COLO829 (cell line): ENCODE data around the gene NEURL4.

ENCODE experiments used
- DNase-seq: peaks from one replicate; pipeline ENCODE4 v3.0.0; 2012; ENCODE audit warnings: low spot score

NEURL4 gene

DNA sequence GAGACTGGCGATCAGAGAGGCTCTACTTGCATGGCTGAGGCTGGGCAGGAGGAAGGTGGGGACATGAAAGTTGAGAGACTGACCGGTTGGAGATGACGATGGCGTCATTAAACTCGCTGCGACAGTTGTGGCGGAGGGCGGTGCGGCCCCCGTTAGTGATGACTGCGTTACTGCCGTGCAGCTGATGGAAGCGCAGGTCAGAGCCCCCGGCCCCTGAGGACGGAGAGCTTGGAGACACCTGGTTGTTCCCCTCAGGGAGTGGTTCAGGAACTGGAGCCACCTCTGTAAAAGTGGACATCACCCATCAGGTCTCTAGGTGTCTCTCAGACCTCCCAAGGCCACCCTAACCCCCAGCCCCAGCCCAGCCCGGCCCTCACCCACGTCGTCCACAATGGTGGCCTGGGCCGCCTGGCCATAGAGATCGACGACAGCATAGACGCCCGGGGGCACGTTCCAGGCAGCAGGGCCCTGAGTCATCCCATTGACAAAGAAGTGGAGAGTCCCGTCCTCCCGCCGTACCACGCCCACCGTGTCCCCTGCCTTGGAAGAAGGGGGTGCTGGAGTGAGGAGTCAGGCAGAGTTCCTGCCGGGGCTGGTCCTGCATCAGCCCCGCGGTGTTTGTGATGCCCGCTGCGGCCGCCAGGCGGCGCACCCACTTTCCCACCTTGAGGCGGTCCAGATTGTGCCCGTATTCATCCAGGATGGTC is 5.3 kb downstream of the NEURL4 start:
- DNase-seq = peak; percentile 51

DNA sequence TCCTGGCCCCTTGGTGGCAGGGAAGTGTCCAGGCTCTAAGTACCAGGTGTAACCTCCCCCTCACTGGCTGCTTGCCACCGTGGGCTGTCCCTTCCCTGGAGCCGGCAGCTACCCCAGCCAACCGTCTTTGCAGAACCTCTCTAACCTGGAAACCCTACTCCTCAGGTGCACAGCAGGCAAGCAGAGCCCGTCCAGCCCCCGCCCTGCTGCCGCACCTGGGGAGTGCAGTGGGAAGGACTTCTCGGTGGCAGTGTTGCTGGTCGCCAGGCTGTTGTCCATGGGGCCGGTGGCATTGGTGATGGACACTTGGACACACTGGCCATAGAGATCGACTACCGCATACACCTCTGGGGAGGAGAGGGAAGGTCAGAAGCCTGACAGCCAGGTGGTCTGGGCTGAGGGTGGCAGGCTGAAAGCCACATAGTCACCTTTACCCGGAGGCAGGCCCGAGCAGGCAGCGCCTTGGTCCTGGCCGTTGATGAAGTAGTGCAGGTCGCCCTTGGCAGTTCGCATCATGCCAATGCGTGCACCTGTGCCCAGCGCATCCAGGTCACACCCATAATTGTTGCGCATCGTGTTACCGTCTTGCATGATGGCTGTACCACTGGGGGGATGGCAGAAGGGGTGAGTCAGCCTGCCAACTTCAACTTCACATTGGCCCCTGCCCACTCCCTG is 6.5 kb downstream of the NEURL4 start:
- no peak for DNase-seq

DNA sequence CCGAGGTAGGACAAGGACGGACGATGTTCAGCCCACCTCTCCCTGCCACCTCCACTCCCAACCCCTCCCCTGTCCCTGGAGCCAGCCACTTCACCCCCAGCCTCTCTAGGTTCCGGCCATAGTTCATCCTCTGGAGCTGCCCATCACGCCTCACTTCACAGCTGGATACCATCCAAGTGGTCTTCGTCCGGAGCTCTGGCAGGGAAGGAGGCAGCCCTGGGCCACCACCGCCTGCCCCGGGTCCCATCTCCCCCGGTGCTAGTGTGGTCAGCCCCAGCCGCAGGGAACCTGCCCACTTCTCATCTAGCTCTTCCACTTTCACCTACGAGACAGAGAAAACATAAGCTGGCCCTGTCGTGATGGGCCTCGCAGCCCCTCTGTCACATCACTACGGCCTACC is 7.7 kb downstream of the NEURL4 start:
- DNase-seq = no peak

DNA sequence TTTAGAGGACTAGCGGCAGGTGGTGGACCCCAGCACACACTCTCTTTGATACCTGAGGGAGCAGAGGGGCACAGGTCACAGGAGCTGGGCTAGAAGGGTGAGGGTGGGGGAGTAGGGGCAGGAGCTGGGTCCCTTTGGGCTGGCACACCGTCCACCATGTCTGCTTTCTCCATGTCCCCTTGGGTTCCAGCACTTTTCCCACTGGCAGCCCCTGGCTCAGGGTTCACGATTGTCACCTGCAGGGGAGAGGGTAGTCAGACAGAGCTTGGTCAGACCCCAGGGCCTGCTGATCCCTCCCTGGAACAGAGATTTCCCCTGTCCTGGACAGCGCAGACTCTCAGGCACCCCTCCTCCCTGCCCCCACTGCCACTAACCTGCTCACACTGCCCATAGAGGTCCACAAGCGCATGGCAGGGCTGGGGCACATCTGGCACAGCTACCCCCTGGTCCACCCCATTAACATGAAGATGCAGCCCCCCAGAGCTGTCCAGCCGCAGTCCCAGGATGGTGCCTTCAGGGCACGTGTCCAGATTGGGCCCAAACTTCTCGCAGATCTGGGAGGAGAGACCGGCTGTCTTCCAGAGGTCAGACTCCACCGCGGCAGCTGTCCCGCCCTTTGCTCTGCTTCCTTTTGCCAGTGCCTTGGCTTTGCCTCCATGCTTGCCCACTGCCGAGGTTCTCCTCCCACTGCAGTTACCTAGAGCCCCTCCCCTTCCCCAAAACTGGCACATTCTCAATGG is 10.8 kb downstream of the NEURL4 start:
- DNase-seq = no peak

DNA sequence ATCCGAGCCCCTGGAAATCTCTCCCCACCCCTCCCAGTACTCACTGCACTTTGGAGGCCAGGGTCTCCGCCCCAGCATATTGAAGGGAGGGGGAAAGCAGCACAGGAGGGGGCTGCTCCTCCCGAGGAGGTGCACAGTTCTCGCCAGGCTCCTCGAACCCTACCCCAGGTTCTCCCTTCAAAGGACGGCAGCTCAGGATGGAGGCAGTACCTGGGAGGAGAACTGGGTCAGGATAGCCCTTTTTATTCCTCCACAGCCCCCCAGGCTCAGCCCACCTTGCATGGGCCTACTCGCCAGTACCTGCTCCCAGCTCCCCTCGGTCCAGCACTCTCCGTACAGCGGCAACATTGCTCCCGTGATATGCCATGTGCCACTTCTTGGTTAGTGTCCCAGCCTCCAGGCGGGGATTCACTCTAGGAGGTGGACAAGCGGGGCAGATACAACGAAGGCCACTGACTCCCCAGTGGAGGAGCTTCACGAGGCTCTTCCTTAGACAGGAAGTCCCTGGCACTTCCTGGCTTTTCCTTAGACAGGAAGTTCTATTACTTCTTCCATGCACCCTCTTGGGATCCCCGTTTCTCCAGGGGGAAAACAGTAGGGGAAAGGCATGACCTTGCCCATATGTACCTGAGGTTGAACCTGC is 11.9 kb downstream of the NEURL4 start:
- no peak for DNase-seq

DNA sequence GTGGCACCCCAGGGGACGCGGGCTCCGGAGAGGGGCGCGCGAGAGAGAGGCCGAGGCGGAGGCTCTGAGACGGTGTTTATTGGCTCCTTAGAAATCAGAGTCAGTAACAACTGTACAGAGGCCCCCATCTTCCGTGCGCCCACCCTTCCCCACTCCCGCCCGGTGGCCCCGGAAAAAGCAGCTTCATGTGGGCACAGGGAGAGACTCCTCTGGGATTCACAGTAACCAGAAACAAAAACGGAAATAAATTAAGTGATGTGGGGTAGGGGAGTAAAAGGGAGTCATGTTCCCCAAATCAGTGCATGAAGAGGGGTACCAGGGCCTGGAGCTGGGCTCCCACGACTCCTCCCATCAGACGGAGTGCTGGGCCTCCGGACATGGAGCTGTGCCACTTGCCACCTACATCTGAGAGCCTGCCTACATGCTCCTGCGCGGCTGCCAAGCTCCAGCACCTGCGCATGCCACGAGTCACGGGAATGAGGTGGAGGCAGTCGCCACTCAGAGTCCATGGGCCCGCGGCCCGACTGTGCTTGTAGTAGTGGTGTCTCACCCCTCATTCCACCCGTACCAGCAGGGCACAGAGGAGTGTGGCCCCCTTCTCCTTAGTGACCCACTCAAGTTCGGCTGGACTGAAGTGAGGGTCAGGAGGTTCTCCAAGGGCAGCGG is 13.4 kb downstream of the NEURL4 start:
- DNase-seq = no peak

DNA sequence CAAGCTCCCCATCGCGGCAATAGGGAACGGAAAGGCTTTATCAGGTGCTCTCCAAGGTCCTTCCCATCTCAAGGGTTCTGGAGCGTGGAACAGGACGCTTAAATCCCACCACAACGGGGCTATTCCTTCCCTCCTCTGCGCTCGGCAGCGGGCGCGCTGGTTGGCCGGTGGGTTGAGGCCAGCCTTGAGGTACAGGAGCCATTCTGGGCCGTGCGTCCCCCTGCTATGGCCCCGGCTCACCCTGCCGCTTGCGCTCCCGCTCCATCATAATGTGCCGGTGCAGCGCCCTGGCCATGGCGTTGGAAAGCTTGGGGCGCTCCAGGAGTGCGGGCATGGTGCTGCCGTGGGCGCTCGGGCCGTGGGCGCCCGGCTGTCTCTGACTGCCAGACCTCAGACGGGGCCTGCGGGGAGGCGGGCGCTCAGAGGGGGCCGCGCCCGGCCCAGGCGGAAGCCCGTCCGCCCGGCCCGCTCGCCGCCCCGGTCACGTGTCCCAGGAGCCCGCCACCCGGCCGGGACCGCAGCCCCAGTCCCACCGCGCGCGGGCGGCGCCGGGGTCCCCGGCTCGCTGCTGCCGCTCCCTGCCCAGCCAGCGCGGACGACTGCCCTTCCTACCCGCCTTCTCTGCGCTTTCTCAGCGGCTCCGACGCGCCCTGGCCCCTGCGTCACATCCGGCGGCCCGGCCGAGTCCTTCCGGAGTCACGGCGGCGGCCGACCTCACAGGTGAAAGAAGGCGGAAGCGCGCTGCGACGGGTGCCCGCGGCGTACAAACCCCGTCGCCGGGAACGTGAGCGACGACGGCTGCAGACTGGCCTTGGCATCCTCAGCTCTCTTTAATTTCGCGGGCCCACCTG is 14.2 kb downstream of the NEURL4 start, which contains the start of gene GPS2:
TSS of gene GPS2 (minus strand) at position 642 of the 851 bp plus-strand sequence. CDS start at position 334, 308 bp downstream.
- DNase-seq = peak; percentile 91

DNA sequence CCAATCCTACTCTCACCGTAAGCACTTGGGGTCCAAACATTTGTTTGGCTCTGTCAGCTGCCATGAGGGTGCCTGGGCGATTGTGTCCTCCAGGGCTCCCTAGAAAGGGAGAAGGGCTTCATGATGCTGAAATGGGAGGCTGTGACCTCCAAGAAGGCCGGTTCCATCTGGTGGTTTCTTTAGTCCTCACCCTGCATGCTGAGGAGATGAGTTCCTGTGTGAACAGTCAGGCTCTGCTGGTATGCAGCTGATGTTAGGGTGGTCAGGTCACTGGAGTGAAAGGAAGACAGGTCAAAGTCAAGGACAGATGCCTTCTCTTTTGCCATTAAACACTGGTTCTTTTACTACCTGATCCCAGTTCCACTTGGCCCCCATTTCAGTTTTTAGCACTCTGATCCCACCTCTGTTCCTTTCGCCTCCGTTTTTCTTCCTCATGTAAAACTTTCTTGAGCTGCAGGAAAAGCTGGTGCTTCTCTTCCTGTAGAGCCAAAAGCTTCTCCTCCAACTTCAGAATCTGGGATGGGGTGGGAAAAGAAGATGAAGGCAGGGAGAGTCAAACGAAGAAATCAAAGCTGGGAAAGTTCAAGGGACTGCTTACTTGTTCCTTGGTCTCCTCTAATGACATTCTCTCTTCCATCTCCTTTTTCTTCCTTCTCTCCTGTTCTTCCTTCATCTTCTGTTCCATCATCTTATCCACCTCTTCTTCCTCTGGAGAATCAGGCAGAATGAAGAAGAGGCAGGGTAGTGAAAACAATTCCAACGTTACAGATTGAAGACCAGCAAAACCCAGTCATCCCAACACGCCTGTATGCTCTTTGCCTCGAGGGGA is 15.0 kb downstream of the NEURL4 start:
- DNase-seq = no peak

DNA sequence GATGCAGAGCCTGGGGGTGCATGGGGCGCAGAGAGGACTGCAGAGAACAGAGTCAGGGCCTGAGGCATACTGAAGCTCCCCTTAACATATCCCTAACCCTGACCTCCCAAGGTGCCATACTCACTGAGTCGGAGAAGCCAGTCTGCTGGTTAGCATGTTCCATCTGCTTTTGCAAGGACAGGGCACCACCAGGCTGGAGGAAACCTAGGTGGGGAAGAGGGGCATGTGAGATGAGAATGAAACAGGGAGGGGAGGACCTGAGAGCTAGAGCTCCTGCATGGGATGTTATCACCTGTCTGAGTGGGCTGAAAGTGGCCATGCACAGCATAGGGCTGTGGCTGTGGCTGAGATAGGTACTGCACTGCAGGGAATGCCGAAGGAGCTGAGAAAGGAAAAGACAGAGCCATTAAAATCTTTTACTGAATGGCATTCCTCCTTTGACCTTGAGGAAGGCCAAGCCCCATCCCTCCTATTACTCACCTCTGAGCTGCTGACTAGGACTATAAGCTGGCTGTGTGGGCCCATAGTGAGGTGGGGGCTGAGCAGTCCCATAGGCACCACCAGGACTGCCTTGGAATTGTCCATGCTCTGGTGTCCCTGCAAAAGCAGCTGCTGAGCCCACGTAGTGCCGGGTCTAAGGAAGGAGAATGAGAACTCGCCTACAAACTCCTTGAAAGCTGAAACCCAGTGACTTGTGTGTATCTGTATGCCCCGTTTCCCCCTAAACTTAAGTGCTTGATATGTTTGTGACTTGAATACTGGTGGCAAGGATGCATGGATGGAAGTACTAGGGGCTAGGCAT is 15.8 kb downstream of the NEURL4 start:
- no peak for DNase-seq

DNA sequence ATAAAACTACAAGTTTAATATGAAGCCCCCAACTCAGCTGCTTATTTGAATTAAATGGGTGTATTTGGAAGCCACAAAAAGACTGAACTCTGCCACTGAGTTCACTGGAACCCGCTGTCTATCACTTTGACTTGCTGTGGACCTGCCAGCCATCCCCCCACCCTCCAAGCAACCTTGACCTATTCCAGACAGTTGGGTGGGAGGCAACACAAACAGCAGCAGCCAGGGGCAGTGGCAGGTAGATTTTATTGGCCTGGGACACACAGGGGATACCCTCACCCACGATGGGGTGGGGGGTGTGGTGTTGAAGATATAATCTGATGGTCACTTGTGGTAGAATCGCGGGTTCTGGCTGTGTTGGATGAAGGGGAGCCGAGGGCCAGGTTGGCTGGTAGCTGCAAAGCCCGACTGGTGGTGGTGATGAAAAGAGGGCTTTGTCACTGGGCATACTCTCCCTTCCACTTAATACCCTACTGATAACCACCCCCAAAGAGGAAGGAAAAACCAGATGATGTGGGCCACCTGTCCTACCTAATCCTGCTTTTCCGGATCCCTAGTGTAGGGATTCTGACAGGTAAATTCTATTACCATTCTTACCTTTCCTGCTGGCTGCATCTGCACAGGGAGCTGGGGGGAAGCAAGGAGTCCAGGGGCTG is 16.6 kb downstream of the NEURL4 start:
- no peak for DNase-seq

DNA sequence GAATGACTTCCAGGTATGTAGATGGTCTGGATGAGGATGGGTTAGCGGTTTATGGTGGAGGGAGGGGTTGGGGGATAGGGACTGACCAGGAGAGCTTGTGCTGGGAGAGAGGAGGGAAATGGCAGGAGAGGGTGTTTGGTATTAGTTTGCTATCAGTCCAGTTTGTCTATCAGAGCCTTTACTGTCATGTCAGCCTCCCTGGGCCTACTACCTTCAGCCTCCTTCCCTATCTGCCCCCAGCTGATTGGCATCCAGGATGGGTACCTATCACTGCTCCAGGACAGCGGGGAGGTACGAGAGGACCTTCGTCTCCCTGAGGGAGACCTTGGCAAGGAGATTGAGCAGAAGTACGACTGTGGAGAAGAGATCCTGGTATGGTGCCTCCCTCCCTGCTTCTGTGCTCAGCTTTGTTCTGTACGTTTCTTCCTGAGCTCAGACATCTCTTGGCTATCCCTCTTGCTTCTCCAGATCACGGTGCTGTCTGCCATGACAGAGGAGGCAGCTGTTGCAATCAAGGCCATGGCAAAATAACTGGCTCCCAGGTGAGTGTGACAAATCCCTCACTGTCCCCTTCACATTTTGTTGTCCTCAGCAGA is 17.9 kb downstream of the NEURL4 start:
- no peak for DNase-seq

DNA sequence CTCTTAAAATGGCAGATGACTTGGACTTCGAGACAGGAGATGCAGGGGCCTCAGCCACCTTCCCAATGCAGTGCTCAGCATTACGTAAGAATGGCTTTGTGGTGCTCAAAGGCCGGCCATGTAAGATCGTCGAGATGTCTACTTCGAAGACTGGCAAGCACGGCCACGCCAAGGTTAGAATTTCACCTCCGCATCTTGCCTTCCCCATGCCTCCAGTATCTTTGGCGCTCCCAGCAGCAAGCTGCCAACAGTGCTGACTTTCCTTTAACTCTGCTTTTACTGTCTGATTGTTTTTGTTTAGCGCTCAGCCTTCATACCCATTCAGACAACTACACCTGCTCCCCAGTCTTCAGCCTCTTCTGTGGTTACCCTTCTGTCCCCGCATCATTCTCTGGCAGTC is 19.5 kb downstream of the NEURL4 start:
- DNase-seq = no peak

DNA sequence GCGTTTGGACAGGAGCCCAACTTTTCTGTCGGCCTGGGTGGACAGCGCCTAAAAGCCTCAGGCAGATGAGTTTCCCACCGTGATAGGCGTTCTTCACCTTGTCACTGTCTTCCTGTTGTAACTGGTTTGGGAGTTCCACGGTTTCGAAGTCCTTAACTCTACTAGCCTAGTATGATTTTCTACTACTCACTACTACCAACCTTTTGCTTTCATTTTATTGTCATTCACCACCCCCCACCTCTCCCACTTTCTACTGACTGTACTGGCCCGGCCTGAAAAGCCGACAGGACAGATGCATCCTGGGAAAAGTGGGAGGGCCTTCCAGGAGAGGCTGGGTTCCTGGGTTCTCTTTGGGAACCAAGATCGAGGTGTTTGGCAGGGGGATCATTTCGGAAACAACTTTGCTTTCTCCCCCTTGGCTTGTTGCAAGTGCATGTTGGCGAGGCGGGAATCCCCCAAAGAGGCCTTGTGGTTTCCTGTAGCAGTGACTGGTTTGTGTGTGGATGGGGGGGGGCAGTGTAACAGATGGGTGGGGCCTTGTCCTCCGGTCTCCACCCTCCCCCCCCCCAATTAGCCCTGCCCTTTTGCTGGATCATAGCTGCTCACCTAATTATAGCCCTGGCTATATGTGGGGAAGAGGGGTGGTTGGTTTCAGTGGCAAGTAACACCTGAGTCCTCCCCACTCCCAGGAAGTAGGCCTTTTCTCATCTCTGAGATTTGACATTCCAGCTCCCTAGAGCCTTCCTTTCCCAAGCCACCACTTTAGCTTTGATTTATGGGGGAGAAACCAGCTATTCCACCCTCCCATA is 20.3 kb downstream of the NEURL4 start:
- DNase-seq = peak; percentile 73

DNA sequence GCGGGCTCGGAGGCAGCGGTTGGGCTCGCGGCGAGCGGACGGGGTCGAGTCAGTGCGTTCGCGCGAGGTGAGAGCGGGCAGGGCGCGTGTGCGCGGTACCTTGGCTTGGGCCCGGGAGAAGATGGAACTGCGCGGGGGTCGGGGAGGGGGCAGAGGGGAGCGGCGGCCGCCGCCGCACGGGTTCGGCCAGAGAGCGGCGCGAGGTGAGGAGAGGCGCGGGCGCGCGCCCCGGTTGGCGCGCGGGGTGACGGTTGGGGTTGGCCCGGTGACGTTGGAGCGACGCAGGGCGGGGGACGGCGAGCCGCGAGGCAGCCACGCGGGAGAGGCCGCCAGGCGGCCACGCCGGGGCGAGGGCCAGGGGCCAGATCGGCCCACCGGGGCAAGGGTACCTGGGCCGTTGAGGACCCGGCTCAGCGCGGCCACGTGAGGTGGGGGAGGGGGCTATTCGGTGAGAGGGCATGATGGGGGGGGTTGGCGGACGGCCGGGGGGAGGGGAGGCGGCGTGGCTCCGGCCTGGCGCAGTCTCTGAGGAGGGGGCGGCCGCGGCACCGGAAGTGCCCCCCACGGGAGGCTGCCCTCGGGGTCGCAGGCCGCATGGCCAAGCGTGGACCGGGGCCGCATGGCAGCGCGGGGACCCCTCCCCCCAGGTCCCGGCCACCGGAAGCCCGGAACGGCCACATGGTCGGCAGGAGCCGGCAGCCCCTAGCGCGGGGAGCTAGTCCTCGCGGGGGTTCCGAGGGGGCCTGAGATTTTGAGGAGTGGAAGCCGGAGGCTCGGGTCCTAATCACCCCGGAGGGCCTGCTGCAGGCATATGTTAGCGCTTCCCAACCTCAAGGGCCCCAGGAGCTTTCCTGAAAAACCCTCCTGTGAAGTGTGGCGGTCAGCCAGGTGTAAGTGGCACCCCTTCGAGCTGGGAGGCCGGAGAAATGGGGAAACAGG is 21.2 kb downstream of the NEURL4 start:
- no peak for DNase-seq

DNA sequence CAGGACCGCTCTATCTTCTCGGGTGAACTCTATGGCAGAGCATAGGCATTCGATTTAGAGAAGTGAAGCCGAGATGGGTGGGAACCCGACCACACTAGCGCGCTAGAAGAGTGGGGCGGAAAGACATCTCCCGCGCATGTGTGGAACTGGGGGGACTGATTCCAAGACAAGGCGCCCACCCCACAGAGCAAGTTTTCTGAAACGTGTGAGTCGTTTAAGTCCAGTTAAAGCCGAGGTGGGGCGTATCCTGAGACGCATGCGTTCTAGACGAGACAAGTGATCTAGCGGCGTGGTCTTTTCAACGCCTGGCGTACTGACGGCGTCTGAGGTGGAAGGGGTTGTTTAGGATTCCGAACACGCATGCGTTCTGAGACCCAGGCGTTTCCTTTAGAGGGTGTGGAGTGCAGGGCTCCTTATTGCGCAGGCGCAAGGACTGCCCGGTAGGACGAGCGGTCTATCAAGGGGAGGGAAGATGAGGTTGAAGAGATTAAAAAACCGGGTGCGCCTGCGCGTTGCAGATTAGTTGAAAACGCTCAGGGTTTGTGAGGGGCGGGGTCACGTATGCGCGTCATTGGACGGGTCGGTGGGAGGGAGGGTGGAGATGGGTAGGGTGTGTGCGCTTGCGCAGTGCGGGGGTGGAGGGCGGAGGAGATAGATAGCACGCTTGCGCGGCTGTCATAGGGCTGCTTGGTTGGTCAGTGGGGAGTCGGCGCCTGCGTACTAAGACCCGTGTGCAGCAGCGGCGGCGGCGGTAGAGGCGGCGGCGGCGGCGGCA is 22.0 kb downstream of the NEURL4 start, which contains the start of gene EIF5A:
TSS of gene EIF5A (plus strand) at position 718 of the 775 bp plus-strand sequence. CDS start 2,008 bp downstream, outside the sequence.
- DNase-seq = peak; percentile 100
